AG04449 (cell line): ENCODE data around the gene GPC1.
"Not testable (repeated sequence)": the region's sequence is repeated elsewhere in the genome, so short reads cannot be mapped to it uniquely, and the experiment has no call there.

Source experiments
- CTCF ChIA-PET: fragments of 350-600 bp; formaldehyde crosslinking; extraction: SDS; loops from one replicate; lab custom pipeline; 2021; ENCODE audit warnings: antibody characterized with exemption; lab: Yijun Ruan, JAX
- POLR2A ChIA-PET: fragments of 400-600, 350-600 bp; formaldehyde crosslinking; extraction: SDS; loops from one replicate; lab custom pipeline; 2020; ENCODE audit warnings: antibody characterized with exemption, inconsistent platforms; lab: Yijun Ruan, JAX
- DNase-seq: peaks from one replicate; pipeline ENCODE4 v3.0.0-alpha.2; 2010; ENCODE audit warnings: low read depth, low spot score
- H3K4me3 ChIP-seq: 2 replicates; pipeline ENCODE4 v1.5.1; 2011; ENCODE audit warnings: low read depth, mild to moderate bottlenecking, control low read depth, low read length
- TF ChIP-seq, protein P1 (sequence below): IDR thresholded peaks from one replicate; pipeline ENCODE4 v1.5.1; 2011; ENCODE audit warnings: mild to moderate bottlenecking, moderate library complexity, low read length, control low read depth, inconsistent platforms; ENCODE audit not compliant: insufficient read depth; ENCODE audit errors: missing control alignments

GPC1 gene, protein sequence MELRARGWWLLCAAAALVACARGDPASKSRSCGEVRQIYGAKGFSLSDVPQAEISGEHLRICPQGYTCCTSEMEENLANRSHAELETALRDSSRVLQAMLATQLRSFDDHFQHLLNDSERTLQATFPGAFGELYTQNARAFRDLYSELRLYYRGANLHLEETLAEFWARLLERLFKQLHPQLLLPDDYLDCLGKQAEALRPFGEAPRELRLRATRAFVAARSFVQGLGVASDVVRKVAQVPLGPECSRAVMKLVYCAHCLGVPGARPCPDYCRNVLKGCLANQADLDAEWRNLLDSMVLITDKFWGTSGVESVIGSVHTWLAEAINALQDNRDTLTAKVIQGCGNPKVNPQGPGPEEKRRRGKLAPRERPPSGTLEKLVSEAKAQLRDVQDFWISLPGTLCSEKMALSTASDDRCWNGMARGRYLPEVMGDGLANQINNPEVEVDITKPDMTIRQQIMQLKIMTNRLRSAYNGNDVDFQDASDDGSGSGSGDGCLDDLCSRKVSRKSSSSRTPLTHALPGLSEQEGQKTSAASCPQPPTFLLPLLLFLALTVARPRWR

DNA sequence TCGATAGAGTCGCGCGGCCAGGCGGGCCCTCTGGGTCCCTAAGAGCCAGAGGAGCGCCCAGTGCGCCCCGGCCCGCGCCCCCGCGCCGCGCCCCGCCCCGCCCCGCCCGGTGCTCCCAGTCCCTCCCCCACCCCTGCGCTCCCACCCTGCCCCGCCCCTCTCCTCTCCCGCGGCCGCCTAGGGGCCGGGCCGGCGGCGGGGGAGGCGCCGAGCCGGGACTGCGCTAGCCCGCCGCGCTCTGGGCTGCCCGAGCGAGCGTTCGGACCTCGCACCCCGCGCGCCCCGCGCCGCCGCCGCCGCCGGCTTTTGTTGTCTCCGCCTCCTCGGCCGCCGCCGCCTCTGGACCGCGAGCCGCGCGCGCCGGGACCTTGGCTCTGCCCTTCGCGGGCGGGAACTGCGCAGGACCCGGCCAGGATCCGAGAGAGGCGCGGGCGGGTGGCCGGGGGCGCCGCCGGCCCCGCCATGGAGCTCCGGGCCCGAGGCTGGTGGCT lies at the start of gene GPC1:
GPC1 (plus strand) TSS at position 207 of the 491 bp plus-strand sequence; CDS start at position 463, 256 bp downstream.
- DNase-seq = no peak
- ChIA-PET CTCF (interaction anchor here (0.8 to 2.1 kb wide), 6 partner anchors 10 to 374 kb away, joined by 3 to 70 read pairs (median 4); no protein-coding TSS in a partner anchor), POLR2A (interaction anchor here (0.9 kb wide), 1 partner anchor 59 kb away, joined by 3 read pairs; no protein-coding TSS in a partner anchor)
- peak within 1 kb of the TSS; percentile 66 for H3K4me3 ChIP-seq
- TF ChIP-seq, protein P1, sequence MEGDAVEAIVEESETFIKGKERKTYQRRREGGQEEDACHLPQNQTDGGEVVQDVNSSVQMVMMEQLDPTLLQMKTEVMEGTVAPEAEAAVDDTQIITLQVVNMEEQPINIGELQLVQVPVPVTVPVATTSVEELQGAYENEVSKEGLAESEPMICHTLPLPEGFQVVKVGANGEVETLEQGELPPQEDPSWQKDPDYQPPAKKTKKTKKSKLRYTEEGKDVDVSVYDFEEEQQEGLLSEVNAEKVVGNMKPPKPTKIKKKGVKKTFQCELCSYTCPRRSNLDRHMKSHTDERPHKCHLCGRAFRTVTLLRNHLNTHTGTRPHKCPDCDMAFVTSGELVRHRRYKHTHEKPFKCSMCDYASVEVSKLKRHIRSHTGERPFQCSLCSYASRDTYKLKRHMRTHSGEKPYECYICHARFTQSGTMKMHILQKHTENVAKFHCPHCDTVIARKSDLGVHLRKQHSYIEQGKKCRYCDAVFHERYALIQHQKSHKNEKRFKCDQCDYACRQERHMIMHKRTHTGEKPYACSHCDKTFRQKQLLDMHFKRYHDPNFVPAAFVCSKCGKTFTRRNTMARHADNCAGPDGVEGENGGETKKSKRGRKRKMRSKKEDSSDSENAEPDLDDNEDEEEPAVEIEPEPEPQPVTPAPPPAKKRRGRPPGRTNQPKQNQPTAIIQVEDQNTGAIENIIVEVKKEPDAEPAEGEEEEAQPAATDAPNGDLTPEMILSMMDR = no peak

DNA sequence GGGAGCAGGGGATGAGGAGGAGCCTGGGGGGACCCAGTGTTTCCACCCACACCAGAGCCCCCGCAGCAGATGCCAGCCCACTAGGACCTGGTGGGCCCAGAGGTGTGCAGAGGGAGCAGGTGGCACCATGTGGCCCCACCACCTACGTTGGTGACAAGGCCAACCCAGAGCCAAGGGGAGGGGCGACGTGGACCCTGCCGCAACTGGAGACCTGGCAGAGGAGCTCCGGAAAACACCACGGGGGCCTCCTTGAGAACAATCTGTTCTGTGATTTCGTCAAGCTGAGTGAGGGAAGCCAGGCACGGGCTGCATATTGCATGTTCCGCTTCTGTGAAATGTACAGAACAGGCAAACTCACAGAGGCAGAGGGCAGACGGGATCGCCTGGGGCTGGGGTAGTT lies 49.1 kb upstream of the GPC1 start:
- CTCF ChIA-PET = interaction anchor here (1.5 to 3.6 kb wide), 3 partner anchors 11 to 52 kb away, joined by 5 to 18 read pairs (median 6); no protein-coding TSS in a partner anchor
- no peak overlapping the region for H3K4me3 ChIP-seq
- no peak for DNase-seq
- POLR2A ChIA-PET = interaction anchor here (1.0 to 3.4 kb wide), 3 partner anchors 9 to 16 kb away, joined by 4 to 13 read pairs (median 12); no protein-coding TSS in a partner anchor
- TF ChIP-seq, protein P1 = no peak

DNA sequence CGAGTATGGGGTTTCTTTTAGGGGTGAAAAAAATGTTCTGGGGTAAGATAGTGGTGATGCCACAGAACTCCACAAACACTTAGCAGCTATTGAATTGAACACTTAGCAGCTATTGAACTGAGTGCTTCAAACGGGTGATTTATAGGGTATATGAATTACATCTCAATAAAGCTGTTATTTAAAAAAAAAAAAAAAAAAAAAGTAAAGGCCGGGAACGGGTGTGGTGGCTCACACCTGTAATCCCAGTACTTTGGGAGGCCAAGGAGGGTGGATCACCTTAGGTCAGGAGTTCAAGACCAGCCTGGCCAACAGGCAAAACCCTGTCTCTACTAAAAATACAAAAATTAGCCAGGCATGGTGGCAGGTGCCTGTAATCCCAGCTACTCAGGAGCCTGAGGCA lies 48.7 kb upstream of the GPC1 start:
- POLR2A ChIA-PET = interaction anchor here (0.6 to 3.4 kb wide), 4 partner anchors 10 to 1165 kb away, joined by 3 to 13 read pairs (median 8); no protein-coding TSS in a partner anchor
- CTCF ChIA-PET = interaction anchor here (0.6 to 3.6 kb wide), 4 partner anchors 9 to 52 kb away, joined by 3 to 18 read pairs (median 6); no protein-coding TSS in a partner anchor
- DNase-seq, H3K4me3 ChIP-seq: not testable (repeated sequence)

DNA sequence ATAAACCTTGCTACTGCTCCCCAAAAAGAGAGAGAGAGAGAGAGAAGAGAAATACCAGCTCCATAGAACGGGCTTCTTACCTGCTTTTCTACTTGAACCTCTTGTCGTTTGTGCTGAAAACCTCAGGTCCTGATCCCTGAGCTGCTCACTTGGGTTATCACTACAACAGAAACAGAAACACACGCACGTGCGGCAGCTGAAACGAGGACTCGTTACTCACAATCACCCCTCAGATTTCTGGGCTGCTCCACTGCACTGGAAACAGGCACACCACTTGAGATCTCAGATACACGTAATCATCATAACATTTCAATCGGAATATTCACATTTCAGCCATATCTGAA lies 48.2 kb upstream of the GPC1 start:
- POLR2A ChIA-PET = interaction anchor here (0.6 to 3.4 kb wide), 4 partner anchors 10 to 1165 kb away, joined by 3 to 13 read pairs (median 8); no protein-coding TSS in a partner anchor
- no peak for DNase-seq
- CTCF ChIA-PET = interaction anchor here (0.6 to 3.6 kb wide), 3 partner anchors 8 to 17 kb away, joined by 3 to 18 read pairs (median 6); no protein-coding TSS in a partner anchor
- H3K4me3 ChIP-seq = no peak overlapping the region
- TF ChIP-seq, protein P1 = no peak

DNA sequence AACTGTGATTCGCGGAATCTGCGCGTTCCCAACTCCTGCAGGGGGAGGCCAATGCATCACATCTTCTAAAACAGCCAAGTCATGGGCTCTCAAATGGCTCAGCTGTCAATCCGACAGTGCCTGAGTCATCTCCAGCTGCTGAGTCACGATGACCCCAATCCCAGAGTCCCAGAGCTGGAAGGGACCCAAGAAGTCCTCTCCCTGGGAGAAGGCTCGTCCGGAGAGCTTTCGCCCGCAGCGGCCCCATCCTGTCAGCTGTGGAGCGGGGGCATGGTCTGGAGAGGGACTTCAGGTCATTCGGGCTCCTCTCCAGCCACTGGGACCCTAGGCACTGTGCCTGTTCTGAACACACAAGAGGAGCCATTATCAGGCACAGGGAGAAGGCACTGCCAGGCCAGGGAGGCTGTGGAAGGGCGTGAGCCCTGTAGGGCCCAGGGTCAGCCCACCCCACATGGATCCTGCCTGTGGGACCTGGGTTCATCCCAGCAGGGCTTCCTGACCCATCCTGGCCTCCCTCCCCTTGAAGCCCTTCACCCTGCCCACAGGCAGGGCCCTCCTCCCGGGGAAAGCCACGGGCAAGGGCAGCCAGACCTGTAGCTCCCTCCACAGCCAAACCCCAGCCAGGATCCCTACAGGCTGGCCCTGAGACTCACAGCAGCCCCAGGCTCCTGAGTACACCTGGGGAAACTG lies 47.6 kb upstream of the GPC1 start:
- DNase-seq = peak; percentile 67
- ChIA-PET CTCF (interaction anchor here (3.6 kb wide), 1 partner anchor 12 kb away, joined by 18 read pairs; no protein-coding TSS in a partner anchor), POLR2A (interaction anchor here (2.6 to 3.4 kb wide), 2 partner anchors 14 to 18 kb away, joined by 12 to 13 read pairs; no protein-coding TSS in a partner anchor)
- TF ChIP-seq, protein P1 = no peak
- no peak overlapping the region for H3K4me3 ChIP-seq
